Measurements from ENCODE around the gene PLEK.

Gene PLEK

DNA sequence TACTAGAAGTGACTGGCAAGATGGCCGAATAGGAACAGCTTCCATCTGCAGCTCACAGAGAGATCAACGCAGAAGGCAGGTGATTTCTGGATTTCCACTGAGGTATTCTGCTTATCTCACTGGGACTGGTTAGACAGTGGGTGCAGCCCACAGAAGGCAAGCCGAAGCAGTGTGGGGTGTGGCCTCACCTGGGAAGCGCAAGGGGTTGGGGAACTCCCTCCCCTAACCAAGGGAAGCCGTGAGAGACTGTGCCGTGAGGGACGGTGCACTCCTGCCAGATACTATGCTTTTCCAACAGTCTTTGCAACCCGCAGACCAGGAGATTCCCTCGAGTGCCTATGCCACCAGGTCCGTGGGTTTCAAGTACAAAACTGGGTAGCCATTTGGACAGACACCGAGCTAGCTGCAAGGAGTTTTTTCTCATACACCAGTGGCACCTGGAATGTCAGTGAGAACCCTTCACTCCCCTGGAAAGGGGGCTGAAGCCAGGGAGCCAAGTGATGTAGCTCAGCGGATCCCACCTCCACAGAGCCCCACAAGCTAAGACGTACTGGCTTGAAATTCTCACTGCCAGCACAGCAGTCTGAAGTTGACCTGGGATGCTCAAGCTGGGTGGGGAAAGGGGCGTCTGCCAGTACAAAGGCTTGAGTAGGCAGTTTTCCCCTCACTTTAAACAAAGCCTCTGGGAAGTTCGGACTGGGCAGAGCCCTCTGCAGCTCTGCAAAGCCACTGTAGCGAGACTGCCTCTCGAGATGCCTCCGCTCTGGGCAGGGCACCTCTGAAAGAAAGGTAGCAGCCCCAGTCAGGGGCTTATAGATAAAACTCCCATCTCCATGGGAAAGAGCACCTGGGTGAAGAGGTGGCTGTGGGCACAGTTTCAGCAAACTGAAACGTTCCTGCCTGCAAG is 40.1 kb downstream of the PLEK start:
- peaks cover 8% of the 10 kb centered on the region for H3K4me1 Mint-ChIP-seq (ENCODE audit: low read depth)
- H3K27me3 Mint-ChIP-seq (ENCODE audit: low read depth) = peaks cover 71% of the 10 kb centered on the region
- H3K9me3 Mint-ChIP-seq = peaks cover 44% of the 10 kb centered on the region
- H3K36me3 Mint-ChIP-seq (ENCODE audit: low read depth) = peaks cover 22% of the 10 kb centered on the region
- H3K27ac Mint-ChIP-seq = no peak overlapping the region
- no peak overlapping the region for H3K4me3 Mint-ChIP-seq

DNA sequence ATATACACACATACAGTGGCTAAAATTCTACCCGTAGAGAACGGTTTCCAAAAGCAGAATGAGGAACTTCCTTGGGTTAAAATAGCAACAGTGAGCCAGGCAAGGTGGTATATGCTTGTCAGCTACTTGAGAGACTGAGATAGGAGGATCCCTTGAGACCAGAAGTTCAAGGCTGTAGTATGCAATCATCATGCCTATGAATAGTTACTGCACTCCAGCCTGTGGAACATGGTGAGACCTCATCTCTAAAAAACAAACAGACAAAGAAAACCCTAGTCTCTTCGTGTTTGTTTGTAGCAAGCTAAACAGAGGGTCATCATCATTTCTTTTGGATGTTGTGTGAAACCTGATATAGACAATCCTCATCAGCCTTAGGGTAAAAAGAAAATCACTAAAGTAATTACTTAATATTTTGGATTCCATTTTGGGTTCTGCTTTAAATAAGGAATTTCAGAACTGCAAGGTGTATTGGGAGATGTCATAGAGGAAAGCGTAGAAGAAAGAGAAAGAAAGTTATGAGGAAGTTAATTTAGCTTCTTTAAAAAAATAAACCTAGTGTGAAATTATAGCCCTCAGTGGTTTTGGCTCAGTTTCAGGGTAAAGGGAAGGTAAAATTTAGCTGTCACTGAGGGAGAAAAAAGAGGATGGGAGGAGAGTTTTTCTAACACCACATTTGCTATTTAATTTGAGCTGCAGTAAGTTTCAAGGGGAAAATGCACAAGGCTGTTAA is 46.5 kb downstream of the PLEK start:
- Mint-ChIP-seq H3K27me3 (ENCODE audit: low read depth) (peaks cover 36% of the 10 kb centered on the region), H3K27ac (no peak overlapping the region), H3K4me1 (ENCODE audit: low read depth) (peaks cover 5% of the 10 kb centered on the region), H3K4me3 (no peak overlapping the region), H3K36me3 (ENCODE audit: low read depth) (peaks cover 11% of the 10 kb centered on the region), H3K9me3 (peaks cover 20% of the 10 kb centered on the region)

DNA sequence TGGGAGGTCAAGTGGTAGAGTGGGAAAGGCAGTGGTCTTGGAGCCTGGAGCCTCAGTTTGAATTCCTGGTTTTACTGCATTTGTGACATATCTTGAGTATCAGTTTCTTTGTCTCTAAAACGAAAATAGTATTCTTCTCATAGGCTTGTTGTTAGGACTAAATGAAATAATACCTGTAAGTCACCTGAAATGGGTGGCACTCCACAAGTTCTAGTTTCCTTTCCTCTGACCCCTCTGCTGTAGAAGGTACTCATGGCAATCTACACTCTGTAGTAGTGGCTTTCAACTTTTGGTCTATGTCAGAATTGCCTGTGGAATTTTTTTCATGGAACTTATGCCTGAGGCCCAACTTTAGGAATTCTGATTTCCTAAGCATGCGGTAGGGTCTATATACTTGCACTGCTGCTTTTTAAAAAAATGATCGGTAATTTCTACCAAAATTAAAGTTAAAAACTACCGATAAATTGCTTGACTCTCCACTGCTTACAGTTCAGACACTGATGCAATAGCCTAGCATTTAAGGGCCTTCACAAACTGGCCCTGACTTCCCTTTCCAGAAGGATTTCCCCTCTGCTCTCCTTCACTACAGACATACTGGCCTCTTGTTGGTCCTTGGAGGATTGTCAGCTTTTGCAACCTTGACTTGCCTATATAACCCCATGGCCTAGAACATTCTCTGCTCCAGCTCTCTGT is 47.2 kb downstream of the PLEK start:
- H3K4me3 Mint-ChIP-seq = no peak overlapping the region
- peaks cover 34% of the 10 kb centered on the region for H3K27me3 Mint-ChIP-seq (ENCODE audit: low read depth)
- peaks cover 7% of the 10 kb centered on the region for H3K4me1 Mint-ChIP-seq (ENCODE audit: low read depth)
- peaks cover 9% of the 10 kb centered on the region for H3K36me3 Mint-ChIP-seq (ENCODE audit: low read depth)
- H3K9me3 Mint-ChIP-seq = peaks cover 18% of the 10 kb centered on the region
- H3K27ac Mint-ChIP-seq = no peak overlapping the region

DNA sequence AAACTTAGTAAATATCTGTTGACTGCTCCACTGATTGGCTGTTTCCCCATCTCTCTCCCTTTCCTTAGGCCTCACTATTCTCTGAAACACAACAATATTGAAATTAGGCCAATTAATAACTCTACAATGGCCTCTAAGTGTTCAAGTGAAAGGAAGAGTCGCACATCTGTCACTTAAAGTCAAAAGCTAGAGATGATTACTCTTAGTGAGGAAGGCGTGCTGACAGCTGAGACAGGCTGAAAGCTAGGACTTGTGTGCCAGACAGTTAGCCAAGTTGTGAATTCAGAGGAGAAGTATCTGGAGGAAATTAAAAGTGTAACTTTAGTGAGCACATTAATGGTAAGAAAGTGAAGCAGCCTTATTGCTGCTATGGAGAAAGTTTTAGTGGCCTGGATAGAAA is 48.4 kb downstream of the PLEK start:
- Mint-ChIP-seq H3K4me1 (ENCODE audit: low read depth) (peaks cover 17% of the 10 kb centered on the region), H3K9me3 (peaks cover 6% of the 10 kb centered on the region), H3K36me3 (ENCODE audit: low read depth) (no peaks in the 10 kb centered on the region), H3K27me3 (ENCODE audit: low read depth) (peaks cover 22% of the 10 kb centered on the region), H3K27ac (no peak overlapping the region), H3K4me3 (no peak overlapping the region)

DNA sequence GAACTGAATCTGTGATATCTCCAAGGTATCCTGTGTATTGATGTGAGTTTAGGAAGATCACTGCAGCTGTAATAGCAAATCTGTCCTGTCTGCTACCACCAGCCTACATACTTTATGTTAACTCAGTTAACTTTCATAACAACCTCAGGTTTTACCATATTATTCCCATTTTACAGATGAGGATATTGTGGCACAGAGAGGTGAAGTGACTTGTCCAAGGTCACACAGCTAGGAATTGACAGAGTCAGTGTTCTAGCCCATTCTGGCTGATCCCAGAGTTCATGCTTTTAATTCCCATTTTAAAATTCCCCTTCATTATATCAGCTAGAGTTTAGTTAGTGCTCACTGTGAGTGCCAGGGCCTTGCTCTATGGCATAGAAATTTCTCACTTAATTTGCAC is 49.4 kb downstream of the PLEK start:
- peaks cover 17% of the 10 kb centered on the region for H3K4me1 Mint-ChIP-seq (ENCODE audit: low read depth)
- peaks cover 15% of the 10 kb centered on the region for H3K27me3 Mint-ChIP-seq (ENCODE audit: low read depth)
- no peaks in the 10 kb centered on the region for H3K36me3 Mint-ChIP-seq (ENCODE audit: low read depth)
- no peak overlapping the region for H3K4me3 Mint-ChIP-seq
- H3K9me3 Mint-ChIP-seq = no peaks in the 10 kb centered on the region
- no peak overlapping the region for H3K27ac Mint-ChIP-seq

DNA sequence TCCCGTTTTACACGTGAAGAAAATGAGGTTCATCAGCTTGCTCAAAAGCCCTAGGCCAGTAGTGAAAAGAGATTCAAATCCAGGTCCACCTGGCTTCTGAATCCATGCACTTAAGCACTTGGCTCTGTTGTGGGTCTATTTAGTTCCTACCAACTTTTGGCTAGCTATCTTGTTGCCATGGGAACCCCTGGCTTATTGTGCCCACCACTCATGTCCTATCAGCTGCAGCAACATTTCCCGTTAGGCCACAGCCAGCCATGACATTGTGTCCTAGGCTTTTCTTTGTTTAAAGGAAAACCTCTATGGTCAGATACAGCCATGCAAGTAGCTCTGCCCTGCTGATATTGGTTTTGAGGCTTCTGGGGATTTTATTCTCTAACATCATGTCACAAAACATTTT is 49.8 kb downstream of the PLEK start:
- no peaks in the 10 kb centered on the region for H3K9me3 Mint-ChIP-seq
- H3K27me3 Mint-ChIP-seq (ENCODE audit: low read depth) = peaks cover 13% of the 10 kb centered on the region
- H3K27ac Mint-ChIP-seq = no peak overlapping the region
- H3K4me3 Mint-ChIP-seq = no peak overlapping the region
- H3K36me3 Mint-ChIP-seq (ENCODE audit: low read depth) = no peaks in the 10 kb centered on the region
- peaks cover 17% of the 10 kb centered on the region for H3K4me1 Mint-ChIP-seq (ENCODE audit: low read depth)

DNA sequence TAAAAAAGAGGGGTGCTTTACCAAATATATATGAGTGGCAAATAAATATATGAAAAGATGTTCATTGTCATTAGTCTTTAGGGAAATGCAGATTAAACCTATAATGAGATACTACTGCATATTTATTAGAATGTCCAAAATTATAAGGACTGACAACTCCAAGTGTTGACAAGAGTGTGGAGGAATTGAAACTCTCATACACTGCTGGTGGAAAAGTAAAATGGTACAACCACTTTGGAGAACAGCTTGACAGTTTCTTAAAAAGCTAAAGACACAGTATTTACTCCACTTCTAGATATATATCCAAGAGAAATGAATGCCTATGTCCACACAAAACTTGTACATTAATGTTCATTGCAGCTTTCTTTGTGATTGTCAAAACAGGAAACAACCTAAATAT is 50.4 kb downstream of the PLEK start:
- H3K9me3 Mint-ChIP-seq = no peaks in the 10 kb centered on the region
- no peak overlapping the region for H3K4me3 Mint-ChIP-seq
- H3K27ac Mint-ChIP-seq = no peak overlapping the region
- H3K27me3 Mint-ChIP-seq (ENCODE audit: low read depth) = peaks cover 7% of the 10 kb centered on the region
- no peaks in the 10 kb centered on the region for H3K36me3 Mint-ChIP-seq (ENCODE audit: low read depth)
- peaks cover 17% of the 10 kb centered on the region for H3K4me1 Mint-ChIP-seq (ENCODE audit: low read depth)

DNA sequence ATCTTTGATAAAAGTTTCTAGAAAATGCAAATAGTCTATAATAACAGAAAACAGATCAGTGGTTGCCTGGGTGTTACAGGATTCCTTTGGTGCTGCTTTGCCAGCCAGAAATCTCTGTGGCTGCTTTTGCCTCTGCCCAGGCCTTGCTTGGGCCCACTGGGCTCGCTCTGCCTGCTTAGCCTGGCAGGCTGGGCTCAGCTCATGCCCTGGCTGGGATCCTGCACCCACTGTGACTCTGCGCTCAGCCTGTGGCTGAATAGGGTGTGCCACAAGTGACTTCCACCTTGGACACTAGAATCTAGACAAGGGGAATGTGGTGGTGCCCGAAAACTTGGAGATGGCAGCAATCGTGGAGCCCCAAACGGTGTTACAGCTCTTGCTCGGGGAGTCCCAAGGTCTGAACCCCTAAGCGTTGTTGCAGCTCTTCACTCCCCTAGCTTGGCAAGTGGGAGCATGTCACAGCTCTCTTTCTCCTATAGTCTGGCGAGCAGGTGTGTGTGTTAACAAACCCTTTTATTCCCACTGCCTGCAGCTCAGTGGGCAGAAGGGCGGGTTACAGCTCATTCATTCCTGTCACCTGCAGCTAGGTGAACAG is 51.1 kb downstream of the PLEK start:
- Mint-ChIP-seq H3K36me3 (ENCODE audit: low read depth) (no peaks in the 10 kb centered on the region), H3K4me1 (ENCODE audit: low read depth) (peaks cover 17% of the 10 kb centered on the region), H3K27me3 (ENCODE audit: low read depth) (peaks cover 7% of the 10 kb centered on the region), H3K4me3 (no peak overlapping the region), H3K27ac (no peak overlapping the region), H3K9me3 (no peaks in the 10 kb centered on the region)

DNA sequence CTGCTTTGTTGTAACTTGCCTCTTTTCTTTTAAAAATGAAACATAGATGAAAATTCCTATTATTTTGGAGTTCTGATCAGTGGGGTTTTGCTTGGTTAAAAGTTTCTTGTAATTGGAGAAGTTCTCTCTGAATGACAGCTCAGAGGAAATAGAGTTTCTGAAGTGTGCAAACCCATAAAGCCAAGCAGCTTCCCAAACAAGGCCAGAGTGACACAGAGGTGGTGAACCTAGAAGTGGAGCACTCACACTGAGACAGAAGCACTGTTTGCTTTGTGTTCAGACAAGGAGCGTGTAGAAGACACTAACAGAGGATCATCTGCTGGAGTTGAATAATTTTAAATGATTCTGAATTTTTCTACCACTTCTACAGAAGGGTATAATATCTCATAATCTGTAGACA is 52.8 kb downstream of the PLEK start:
- peaks cover 15% of the 10 kb centered on the region for H3K4me1 Mint-ChIP-seq (ENCODE audit: low read depth)
- no peaks in the 10 kb centered on the region for H3K9me3 Mint-ChIP-seq
- H3K4me3 Mint-ChIP-seq = no peak overlapping the region
- peak overlapping the region; percentile 68 for H3K27ac Mint-ChIP-seq
- H3K36me3 Mint-ChIP-seq (ENCODE audit: low read depth) = no peaks in the 10 kb centered on the region
- peaks cover 7% of the 10 kb centered on the region for H3K27me3 Mint-ChIP-seq (ENCODE audit: low read depth)

DNA sequence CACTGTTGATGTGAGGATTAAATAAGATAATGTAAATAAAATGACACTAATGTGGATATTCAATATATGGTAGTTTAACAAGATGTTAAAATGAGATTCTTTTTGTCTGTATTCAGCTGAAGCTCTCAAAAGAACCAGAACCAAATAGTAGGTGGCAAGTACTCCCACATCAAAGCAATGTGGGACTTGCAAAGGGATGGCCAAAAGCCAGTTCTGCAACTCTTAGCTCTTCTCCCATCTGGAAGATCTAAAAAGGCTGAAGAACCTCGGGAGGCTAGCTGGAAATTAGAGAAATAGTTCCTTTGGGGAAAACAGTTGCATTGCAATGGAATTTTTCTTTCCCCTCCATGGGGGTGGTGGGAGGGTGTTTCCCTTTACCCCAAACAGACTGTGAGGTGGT is 53.3 kb downstream of the PLEK start:
- Mint-ChIP-seq H3K36me3 (ENCODE audit: low read depth) (no peaks in the 10 kb centered on the region), H3K4me3 (no peak overlapping the region), H3K4me1 (ENCODE audit: low read depth) (peaks cover 15% of the 10 kb centered on the region), H3K9me3 (no peaks in the 10 kb centered on the region), H3K27me3 (ENCODE audit: low read depth) (peaks cover 7% of the 10 kb centered on the region), H3K27ac (no peak overlapping the region)

DNA sequence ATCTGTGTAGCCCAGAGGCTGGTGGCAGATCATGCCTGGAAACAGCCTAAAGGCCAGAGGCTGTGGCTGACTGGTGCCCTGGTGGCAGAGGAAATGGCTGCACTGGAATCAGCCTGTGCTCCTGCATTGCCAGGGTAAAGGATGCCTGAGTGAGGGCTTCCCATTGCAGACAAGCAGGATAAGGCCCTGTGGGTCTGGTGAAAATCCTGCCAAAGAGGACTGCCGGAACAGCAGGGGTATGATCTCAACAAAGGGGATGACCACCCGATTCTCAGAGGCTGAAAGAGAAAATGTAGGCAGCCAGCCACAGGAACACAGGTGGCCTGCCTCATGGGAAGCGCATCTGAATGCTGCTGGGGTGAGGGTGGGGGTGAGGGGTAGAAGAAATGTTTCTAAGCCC is 53.8 kb downstream of the PLEK start:
- no peaks in the 10 kb centered on the region for H3K9me3 Mint-ChIP-seq
- H3K27ac Mint-ChIP-seq = no peak overlapping the region
- peaks cover 7% of the 10 kb centered on the region for H3K27me3 Mint-ChIP-seq (ENCODE audit: low read depth)
- no peak overlapping the region for H3K4me3 Mint-ChIP-seq
- peaks cover 15% of the 10 kb centered on the region for H3K4me1 Mint-ChIP-seq (ENCODE audit: low read depth)
- no peaks in the 10 kb centered on the region for H3K36me3 Mint-ChIP-seq (ENCODE audit: low read depth)

DNA sequence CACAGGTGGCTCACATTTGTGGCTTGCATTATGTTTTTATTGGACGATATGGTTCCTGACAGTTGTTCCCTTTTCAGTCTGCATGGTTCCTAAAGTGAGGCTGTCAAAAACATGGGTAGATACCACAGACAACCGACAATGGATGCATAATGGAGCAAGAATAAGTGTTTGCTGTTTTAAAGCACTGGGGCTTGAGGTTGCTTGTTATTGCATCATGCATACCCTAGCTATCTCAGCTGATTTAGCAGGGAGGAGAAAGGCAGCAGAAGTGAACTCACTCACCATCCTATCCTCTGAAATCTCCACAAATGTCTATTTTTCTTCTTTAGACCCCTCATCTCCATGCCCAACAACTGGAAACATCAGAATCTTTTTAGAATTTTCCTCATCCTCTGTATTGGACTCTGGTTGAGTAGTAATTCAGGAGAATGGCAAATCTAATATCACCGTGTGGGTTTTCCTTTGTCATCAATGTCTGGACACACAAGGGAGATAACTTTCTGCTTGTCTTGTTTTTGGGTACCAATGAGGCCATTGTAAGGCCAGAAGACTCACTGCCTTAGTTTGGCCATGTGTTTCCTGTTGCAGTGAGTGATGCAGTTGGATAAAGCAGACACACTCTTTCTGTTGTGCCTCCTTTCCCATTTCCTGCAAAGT is 55.3 kb downstream of the PLEK start:
- Mint-ChIP-seq H3K4me1 (ENCODE audit: low read depth) (peaks cover 15% of the 10 kb centered on the region), H3K4me3 (no peak overlapping the region), H3K27me3 (ENCODE audit: low read depth) (peaks cover 7% of the 10 kb centered on the region), H3K9me3 (no peaks in the 10 kb centered on the region), H3K27ac (no peak overlapping the region), H3K36me3 (ENCODE audit: low read depth) (no peaks in the 10 kb centered on the region)

DNA sequence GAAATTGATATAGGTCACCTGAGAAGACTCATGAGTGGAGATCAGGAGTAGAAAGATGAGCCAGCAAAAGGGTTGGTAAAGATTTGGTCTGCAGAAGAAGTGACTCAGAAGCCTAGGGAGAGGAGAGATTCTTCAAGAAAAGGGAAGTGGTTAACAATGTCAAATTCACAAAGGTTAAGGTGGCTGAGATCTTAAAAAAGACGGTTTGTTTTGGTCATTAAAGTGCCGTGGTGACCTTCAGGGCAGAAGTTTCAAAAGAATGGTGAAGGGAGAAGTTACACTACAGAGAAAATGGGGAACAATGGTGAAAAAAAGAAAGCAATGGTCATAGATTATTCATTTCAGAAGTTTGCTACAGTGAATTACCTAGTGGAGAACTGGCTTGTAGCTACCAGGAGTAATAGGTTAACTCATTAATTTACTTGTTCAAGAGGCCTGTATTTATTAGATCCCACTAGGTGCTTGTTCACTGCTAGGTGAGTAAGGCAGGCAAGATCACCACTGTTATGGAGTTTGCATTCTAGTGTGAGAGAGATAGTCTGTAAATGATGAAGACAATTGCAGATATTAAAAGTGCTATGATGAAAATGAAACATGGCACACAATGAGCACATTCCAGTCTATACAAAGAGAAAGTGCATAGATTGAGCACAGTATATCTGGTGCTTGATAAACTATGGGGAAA is 59.0 kb downstream of the PLEK start:
- peaks cover 7% of the 10 kb centered on the region for H3K4me1 Mint-ChIP-seq (ENCODE audit: low read depth)
- H3K27ac Mint-ChIP-seq = no peak overlapping the region
- H3K4me3 Mint-ChIP-seq = no peak overlapping the region
- no peaks in the 10 kb centered on the region for H3K27me3 Mint-ChIP-seq (ENCODE audit: low read depth)
- no peaks in the 10 kb centered on the region for H3K36me3 Mint-ChIP-seq (ENCODE audit: low read depth)
- no peaks in the 10 kb centered on the region for H3K9me3 Mint-ChIP-seq
